Kidney tubule cell (primary cell): ENCODE measurements around the gene SLC6A7.

ENCODE experiments used
- DNase-seq: peaks from one replicate; pipeline ENCODE4 v3.0.0-alpha.2; 2018; ENCODE audit warnings: low spot score

Gene SLC6A7

DNA sequence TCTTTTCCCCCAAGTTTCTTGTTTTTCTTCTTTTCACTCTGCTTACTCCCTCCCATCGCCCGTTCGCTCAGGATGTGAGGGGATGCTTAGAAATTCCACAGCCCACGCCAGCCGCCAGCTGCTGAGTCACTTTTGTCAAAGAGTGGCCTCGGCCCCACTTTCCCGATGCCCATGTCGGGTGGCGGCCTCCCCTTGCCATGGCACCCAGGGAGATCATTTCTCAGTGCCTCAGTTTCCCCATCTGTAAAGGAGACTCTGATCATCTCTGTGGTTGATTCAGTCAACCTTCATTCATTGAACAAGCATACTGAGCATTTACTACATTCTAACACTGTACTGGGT, 33.9 kb upstream of the SLC6A7 start:
- no peak for DNase-seq

- no peak for DNase-seq
Measured at GRCh38 chr5:150156540-150156939, 33.3 kb upstream of the SLC6A7 start.

DNA sequence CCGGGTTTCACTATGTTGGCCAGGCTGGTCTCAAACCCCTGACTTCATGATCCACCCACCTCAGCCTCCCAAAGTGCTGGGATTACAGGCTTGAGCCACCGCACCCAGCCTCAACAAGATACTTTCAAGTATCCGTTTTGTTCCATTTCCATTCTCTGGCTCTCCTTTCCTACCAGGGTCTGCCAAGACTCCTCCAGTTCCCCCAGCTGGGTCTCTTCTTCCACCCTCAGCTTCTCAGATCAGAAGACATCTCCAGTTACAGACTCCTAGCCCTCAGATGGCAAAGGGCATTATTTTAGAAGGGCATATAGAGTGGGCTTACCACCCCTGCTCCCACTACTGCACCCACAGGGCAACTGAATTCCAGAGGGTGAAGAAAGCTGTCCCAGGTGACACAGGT, 32.7 kb upstream of the SLC6A7 start:
- DNase-seq: no peak

- no peak for DNase-seq
Measured at GRCh38 chr5:150158170-150158949, 31.5 kb upstream of the SLC6A7 start.

- DNase-seq: no peak
Measured at GRCh38 chr5:150159031-150159430, 30.8 kb upstream of the SLC6A7 start.

DNA sequence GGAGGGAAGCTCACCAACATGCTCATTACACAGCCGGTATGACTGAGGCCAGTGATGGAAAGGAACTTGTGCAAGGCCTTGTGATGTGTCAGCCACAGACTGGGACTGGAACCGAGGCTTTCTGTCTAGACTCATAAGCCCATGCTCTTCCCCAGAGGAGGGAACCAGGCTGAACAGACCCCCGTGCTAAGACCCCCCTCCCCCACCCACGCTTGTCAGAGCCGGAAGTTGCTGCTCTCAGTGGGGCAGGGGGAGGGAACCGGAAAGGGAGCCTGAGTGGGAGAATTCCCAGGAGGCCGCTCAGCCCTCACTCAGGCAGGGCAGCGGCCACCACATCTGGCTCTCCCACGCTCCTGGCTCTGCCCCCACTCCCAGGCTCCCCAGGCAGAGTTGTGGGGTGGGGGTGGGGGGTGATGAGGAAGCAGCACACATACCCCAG, 30.1 kb upstream of the SLC6A7 start:
- no peak for DNase-seq

DNA sequence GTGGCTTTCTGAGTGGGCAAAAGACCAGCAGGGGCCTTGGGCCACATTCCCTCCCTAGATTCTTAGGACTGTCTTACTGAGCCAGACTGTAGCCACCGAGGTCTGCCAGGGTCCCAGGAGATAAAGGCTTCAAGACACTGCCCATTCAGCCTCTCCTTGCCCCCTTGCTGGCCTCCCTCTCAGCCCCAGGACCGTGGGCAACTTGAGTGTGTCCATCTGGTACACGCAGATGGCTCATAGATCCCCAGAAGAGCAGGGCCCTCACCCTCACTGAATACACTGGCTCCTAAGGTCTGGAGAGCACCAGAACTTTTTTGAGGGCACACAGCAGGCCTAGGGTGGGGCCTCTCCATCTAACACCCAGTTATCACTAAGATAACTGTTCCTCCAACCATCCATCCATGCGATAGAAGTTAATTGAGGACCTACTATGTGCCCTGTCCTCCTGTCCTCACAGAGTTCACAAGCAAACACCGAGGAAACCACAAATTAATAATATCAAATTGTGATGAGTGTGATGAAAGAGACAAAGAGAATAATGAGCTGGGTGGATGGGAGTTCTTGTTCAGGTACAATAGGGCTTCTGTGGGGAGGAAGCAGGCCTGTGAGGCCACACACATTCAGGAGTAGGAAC, 29.3 kb upstream of the SLC6A7 start:
- DNase-seq: no peak

DNA sequence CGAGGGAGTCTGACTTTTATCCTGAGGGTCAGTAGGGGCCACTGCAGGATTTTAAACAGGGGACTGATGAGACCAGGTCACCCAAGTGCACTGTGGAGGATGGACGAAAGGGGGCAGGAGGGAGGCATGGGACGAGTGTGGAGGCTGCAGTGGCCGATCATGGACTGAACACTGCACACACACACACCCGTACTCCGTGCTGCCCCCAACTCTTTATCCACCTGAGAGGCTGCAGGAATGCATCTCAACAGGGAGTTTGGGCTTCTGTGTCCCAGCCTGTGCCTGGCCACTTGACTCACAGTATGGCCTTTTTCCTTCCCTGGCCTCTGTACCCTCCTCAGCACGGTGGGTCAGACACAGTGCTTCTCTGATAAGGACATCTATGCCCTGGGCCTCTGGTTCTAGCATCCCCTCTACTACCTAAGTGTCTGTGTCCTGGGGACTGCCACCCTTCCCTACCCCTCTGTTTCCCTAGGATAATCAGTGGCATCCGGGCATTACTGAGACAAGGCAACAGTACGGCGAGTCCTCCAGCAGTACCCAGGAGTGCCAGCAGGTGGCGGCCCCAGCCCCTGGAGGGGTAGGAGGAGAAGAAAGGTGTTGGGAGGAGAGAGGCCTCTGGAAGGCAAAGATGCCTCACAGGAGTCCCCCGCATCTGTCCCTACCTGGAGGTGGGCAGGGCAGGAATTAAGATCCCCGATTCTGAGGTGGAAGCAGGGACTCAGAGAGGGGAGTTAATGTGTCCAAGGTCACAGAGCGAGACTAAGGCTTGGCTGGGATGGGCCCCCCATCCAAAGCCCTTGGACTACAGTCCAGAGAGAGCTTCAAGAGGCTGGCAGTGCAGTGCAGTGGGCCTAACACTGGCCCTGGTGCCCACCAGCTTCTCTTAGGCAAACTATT, 28.4 kb upstream of the SLC6A7 start:
- DNase-seq: peak; percentile 70

- no peak for DNase-seq
Measured at GRCh38 chr5:150162142-150162513, 27.7 kb upstream of the SLC6A7 start.

GRCh38 chr5:150163035-150163434, 26.8 kb upstream of the SLC6A7 start:
- no peak for DNase-seq

GRCh38 chr5:150163547-150164059, 26.3 kb upstream of the SLC6A7 start:
- no peak for DNase-seq

DNA sequence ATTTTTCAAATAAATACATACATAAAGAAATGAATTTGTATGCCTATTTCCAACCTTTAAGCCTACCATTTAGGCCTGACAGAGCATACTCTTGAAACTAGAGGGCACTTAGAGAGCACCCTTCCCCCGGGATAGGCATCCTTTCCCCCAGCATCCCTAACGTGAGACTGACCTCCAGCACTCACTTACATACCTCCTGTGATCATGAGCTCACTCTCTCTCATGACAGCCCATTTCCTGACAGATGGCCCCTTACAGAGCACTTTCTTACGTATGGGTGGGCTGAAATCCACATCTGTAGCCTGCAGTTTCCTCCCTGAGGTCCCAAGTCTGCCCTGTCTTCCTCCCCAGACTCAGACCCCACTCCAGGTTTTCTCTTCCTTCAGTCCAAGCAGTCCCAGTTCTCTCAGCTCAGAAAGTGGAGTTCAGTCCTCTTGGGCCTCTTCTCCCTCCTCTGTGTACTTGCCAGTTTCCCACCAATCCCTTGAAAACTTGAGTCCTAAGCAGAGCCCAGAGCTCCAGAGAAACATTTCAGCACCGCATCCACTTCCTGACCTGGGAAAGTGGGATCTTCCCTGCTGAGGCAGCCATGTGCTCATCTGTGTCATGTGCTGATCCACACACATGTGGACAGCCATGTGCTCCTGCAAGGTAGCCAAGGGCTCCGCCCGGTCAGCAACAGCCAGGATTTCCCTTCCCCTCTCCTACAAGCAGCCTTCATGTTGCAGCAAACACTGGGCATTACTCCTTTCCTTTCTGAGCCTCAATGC, 25.5 kb upstream of the SLC6A7 start:
- no peak for DNase-seq

DNA sequence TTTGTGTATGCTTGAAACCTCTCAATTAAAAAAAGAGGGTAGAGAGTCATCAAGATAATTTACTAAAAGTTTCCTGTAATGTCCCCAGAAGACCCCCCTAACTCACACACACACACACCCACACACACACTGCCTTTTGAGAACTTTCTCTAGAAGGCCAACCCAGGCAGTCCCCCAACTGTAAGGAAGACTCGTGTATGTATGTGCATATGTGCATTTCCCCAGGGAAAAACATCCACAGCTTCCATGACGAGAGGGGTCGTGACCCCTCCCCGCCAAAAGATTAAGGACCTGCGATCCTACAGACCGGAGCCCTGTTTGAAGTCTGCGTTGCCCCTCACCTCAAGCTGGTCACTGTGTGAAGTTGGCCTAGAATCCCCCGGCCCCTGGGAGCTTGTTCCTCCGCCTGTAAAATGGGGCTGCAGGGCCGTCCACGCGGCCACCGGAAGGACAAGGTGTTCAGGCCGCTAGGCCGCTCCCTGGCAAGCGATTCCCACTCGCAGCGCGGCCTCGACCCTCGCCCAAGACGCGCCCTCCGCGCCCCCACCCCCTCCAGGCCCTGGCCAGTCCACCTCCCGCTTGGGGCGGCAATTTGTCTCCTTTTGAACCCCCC, 23.7 kb upstream of the SLC6A7 start:
- DNase-seq: no peak

DNA sequence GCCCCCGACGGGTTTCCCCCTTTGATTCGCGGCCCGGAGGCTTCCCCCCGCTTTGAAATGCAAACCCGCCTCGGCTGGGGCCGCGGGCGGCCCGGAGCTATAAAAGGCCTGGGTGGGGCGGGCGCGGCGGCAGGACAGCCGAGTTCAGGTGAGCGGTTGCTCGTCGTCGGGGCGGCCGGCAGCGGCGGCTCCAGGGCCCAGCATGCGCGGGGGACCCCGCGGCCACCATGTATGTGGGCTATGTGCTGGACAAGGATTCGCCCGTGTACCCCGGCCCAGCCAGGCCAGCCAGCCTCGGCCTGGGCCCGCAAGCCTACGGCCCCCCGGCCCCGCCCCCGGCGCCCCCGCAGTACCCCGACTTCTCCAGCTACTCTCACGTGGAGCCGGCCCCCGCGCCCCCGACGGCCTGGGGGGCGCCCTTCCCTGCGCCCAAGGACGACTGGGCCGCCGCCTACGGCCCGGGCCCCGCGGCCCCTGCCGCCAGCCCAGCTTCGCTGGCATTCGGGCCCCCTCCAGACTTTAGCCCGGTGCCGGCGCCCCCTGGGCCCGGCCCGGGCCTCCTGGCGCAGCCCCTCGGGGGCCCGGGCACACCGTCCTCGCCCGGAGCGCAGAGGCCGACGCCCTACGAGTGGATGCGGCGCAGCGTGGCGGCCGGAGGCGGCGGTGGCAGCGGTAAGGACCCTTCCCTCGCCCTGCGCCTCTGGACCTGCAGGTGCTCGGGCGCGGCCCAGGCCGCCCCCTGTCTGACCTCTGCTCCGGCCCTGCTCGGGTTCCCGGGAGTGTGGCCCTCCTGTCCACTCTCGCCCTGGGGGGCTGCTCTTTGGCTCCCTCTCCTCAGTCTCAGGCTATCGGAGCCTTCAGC, 23.0 kb upstream of the SLC6A7 start, which contains the start of gene CDX1:
Gene CDX1 (plus strand): TSS at position 129 of the 862 bp plus-strand sequence. CDS start 99 bp downstream, at position 228.
- no peak for DNase-seq

GRCh38 chr5:150167512-150167850, 22.4 kb upstream of the SLC6A7 start:
- no peak for DNase-seq

GRCh38 chr5:150167908-150168307, 22.0 kb upstream of the SLC6A7 start:
- no peak for DNase-seq

- no peak for DNase-seq
Measured at GRCh38 chr5:150168864-150169263, 21.0 kb upstream of the SLC6A7 start.

GRCh38 chr5:150172145-150172544, 17.7 kb upstream of the SLC6A7 start:
- DNase-seq: no peak

GRCh38 chr5:150172556-150172955, 17.3 kb upstream of the SLC6A7 start:
- DNase-seq: no peak

- DNase-seq: no peak
Measured at GRCh38 chr5:150173161-150173560, 16.7 kb upstream of the SLC6A7 start.
